ENCODE results near the gene ARFGAP2. TPM values are rescaled to one million over a fixed set of nuclear protein-coding genes. Genes with fewer than 3 reads are reported as not detected.
A peak's percentile ranks its signal among the peaks of the same experiment; 100 is the strongest.
"Not testable (repeated sequence)": the region's sequence is repeated elsewhere in the genome, so short reads cannot be mapped to it uniquely, and the experiment has no call there.

The ARFGAP2 gene
- total RNA-seq, 4 donors from 2014 or later, result 144 to 225 (median 163) TPM

GRCh38 chr11:47204637-47204989 is 27.9 kb upstream of the ARFGAP2 start:
- no peaks in the 10 kb centered on the region for H3K27me3 ChIP-seq
- DNase-seq, result no peak
- no peak for TF ChIP-seq CTCF (IDR thresholded peaks at IDR 0.05)
- TF ChIP-seq POLR2A (IDR thresholded peaks at IDR 0.05), result no peak
- no peaks in the 10 kb centered on the region for H3K36me3 ChIP-seq
- no peaks in the 10 kb centered on the region for H3K4me1 ChIP-seq
- H3K9me3 ChIP-seq, result no peaks in the 10 kb centered on the region
- H3K4me3 ChIP-seq, result no peak overlapping the region
- no peak overlapping the region for H3K27ac ChIP-seq

- H3K27me3 ChIP-seq, result no peaks in the 10 kb centered on the region
- no peak overlapping the region for H3K27ac ChIP-seq
- no peak overlapping the region for H3K4me3 ChIP-seq
- no peak for DNase-seq
- no peaks in the 10 kb centered on the region for H3K4me1 ChIP-seq
- H3K36me3 ChIP-seq, result no peaks in the 10 kb centered on the region
- TF ChIP-seq POLR2A (IDR thresholded peaks at IDR 0.05) (no peak), CTCF (IDR thresholded peaks at IDR 0.05) (no peak)
- no peaks in the 10 kb centered on the region for H3K9me3 ChIP-seq
Measured at GRCh38 chr11:47202576-47202975, 25.9 kb upstream of the ARFGAP2 start.

GRCh38 chr11:47201015-47201414 is 24.3 kb upstream of the ARFGAP2 start:
- H3K9me3 ChIP-seq, result no peaks in the 10 kb centered on the region
- TF ChIP-seq CTCF (IDR thresholded peaks at IDR 0.05) (no peak), POLR2A (IDR thresholded peaks at IDR 0.05) (no peak)
- no peaks in the 10 kb centered on the region for H3K36me3 ChIP-seq
- no peak overlapping the region for H3K4me3 ChIP-seq
- no peaks in the 10 kb centered on the region for H3K4me1 ChIP-seq
- no peaks in the 10 kb centered on the region for H3K27me3 ChIP-seq
- no peak overlapping the region for H3K27ac ChIP-seq
- DNase-seq, result no peak

- not testable (repeated sequence) for H3K4me3 ChIP-seq, H3K27ac ChIP-seq, H3K27me3 ChIP-seq, DNase-seq, H3K36me3 ChIP-seq, H3K4me1 ChIP-seq, H3K9me3 ChIP-seq
Measured at GRCh38 chr11:47198161-47198560, 21.5 kb upstream of the ARFGAP2 start.

- no peaks in the 10 kb centered on the region for H3K9me3 ChIP-seq
- no peak overlapping the region for H3K4me3 ChIP-seq
- H3K4me1 ChIP-seq, result peaks cover 0 to 22% (median 5%) of the 10 kb centered on the region in 4 donors
- no peak for DNase-seq
- H3K36me3 ChIP-seq, result no peaks in the 10 kb centered on the region
- no peak for TF ChIP-seq POLR2A (IDR thresholded peaks at IDR 0.05)
- TF ChIP-seq CTCF (IDR thresholded peaks at IDR 0.05), result no peak
- no peak overlapping the region for H3K27ac ChIP-seq
- H3K27me3 ChIP-seq, result no peaks in the 10 kb centered on the region
Measured at GRCh38 chr11:47192111-47192510, 15.4 kb upstream of the ARFGAP2 start.

GRCh38 chr11:47191137-47191536 is 14.5 kb upstream of the ARFGAP2 start:
- H3K4me1 ChIP-seq, result peaks cover 4 to 30% (median 7%) of the 10 kb centered on the region in 4 donors
- H3K27me3 ChIP-seq, H3K4me3 ChIP-seq, H3K27ac ChIP-seq, DNase-seq, H3K9me3 ChIP-seq, H3K36me3 ChIP-seq: not testable (repeated sequence)

- TF ChIP-seq CTCF (IDR thresholded peaks at IDR 0.05) (no peak), POLR2A (IDR thresholded peaks at IDR 0.05) (no peak)
- Histone ChIP-seq H3K27ac (peak overlapping the region in 2 of 4 donors; percentile 72 to 89), H3K4me1 (peaks cover 6 to 47% (median 13%) of the 10 kb centered on the region in 4 donors), H3K4me3 (no peak overlapping the region), H3K27me3 (peaks cover 0 to 6% of the 10 kb centered on the region in 2 donors), H3K36me3 (no peaks in the 10 kb centered on the region), H3K9me3 (no peaks in the 10 kb centered on the region)
- DNase-seq, result peak in 1 of 3 donors; percentile 66
Measured at GRCh38 chr11:47189100-47189834, 12.6 kb upstream of the ARFGAP2 start.
